PC-3 (cell line): ENCODE results near the gene PAK4.

Experiments used
- EZH2 ChIP-seq: fragments of 300-600 bp; sonication (generic); IDR thresholded peaks from one replicate; pipeline ENCODE4 v1.6.1; 2017; ENCODE audit warnings: antibody characterized with exemption, mild to moderate bottlenecking, low read length; ENCODE audit not compliant: unreplicated experiment
- EZH2phosphoT487 ChIP-seq: fragments of 300-600 bp; sonication (generic); IDR thresholded peaks from 2 replicates; pipeline ENCODE4 v1.6.1; 2018; ENCODE audit warnings: mild to moderate bottlenecking, antibody characterized with exemption, low read length, borderline replicate concordance
- TF ChIP-seq, protein P1 (sequence below): fragments of 300-600 bp; sonication (generic); conservative IDR thresholded peaks from 2 replicates; pipeline ENCODE4 v1.5.1; 2017; ENCODE audit warnings: antibody characterized with exemption, low read depth, mild to moderate bottlenecking, low read length

DNA sequence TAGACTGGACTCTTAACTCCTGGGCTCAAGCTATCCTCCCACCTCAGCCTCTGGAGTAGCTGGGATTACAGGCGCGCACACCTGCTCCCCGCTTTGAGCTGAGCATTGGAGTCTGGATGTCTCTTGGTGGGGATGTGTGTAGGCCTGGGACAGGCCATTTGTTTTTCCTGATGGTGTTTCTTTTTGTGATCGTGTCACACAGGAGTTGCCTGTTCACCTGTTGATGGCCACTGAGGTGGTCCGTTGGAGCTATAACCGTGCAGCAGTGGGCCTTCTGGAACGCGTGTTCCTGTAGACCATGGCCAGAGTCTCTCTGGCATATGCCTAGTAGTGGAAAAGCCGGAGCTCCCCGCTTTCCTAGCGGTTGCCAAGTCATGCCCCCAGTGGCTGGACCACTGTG, 3.5 kb downstream of the PAK4 start:
- TF ChIP-seq, protein P1, sequence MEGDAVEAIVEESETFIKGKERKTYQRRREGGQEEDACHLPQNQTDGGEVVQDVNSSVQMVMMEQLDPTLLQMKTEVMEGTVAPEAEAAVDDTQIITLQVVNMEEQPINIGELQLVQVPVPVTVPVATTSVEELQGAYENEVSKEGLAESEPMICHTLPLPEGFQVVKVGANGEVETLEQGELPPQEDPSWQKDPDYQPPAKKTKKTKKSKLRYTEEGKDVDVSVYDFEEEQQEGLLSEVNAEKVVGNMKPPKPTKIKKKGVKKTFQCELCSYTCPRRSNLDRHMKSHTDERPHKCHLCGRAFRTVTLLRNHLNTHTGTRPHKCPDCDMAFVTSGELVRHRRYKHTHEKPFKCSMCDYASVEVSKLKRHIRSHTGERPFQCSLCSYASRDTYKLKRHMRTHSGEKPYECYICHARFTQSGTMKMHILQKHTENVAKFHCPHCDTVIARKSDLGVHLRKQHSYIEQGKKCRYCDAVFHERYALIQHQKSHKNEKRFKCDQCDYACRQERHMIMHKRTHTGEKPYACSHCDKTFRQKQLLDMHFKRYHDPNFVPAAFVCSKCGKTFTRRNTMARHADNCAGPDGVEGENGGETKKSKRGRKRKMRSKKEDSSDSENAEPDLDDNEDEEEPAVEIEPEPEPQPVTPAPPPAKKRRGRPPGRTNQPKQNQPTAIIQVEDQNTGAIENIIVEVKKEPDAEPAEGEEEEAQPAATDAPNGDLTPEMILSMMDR = no peak
- TF ChIP-seq EZH2 (no peak), EZH2phosphoT487 (no peak)
